Sigmoid colon (tissue), 4 donors: ENCODE data around the gene BANP.

ENCODE experiments used
- POLR2AphosphoS5 ChIP-seq, 4 donors: sonication (generic); formaldehyde crosslinking; IDR thresholded peaks; one replicate each; pipeline ENCODE4 v1.6.1; 2017; ENCODE audit warnings: antibody characterized with exemption in 4 of 4
- TF ChIP-seq, protein P1 (sequence below), 4 experiments: fragments of 450-650 bp in 3 of 4; fragments of 200-600 bp in 1 of 4; IDR thresholded peaks; one replicate each; pipeline ENCODE4 v1.5.1; 2016 to 2019; ENCODE audit warnings: antibody characterized with exemption in 4 of 4, mild to moderate bottlenecking in 3 of 4, moderate library complexity in 2 of 4

DNA sequence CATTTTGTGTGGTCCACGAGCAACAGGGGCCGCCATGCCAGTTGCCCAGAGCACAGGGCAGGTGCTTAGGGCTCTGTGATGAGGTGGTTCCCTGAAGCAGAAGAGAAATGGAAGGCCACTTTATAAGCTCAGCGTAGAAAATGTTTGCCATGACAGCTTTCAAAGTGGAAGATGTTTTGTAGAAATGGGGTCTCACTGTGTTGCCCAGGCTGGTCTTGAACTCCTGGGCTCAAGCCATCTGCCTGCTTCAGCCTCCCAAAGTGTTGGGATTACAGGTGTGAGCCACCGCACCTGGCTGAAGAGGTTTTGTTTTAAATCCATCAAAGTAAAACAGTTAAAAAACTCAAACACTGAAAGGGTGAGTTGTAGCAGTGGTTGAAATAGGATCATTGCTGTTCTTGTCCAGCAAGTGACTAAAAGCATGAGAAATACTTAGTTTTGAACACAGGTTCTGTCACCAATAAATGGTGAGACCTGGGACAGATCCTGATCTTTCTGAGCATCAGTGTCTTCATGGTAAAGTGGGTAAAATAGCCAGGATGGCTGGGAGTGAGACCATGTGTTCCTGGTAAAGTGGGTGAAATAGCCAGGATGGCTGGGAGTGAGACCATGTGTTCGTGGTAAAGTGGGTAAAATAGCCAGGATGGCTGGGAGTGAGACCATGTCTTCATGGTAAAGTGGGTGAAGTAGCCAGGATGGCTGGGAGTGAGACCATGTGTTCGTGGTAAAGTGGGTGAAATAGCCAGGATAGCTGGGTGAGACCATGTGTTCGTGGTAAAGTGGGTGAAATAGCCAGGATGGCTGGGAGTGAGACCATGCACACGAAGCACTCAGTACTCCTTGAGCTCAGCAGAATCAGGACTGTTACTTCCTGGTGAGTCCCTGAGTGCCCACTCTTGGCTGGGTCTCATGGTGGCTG lies 46.0 kb downstream of the BANP start:
- TF ChIP-seq, protein P1, sequence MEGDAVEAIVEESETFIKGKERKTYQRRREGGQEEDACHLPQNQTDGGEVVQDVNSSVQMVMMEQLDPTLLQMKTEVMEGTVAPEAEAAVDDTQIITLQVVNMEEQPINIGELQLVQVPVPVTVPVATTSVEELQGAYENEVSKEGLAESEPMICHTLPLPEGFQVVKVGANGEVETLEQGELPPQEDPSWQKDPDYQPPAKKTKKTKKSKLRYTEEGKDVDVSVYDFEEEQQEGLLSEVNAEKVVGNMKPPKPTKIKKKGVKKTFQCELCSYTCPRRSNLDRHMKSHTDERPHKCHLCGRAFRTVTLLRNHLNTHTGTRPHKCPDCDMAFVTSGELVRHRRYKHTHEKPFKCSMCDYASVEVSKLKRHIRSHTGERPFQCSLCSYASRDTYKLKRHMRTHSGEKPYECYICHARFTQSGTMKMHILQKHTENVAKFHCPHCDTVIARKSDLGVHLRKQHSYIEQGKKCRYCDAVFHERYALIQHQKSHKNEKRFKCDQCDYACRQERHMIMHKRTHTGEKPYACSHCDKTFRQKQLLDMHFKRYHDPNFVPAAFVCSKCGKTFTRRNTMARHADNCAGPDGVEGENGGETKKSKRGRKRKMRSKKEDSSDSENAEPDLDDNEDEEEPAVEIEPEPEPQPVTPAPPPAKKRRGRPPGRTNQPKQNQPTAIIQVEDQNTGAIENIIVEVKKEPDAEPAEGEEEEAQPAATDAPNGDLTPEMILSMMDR (IDR thresholded peaks at IDR 0.05), result no peak
- no peak for TF ChIP-seq POLR2AphosphoS5 (IDR thresholded peaks at IDR 0.05)
